Adrenal gland (tissue), 5 donors: Measurements from ENCODE around the gene ARHGAP26.

Experiments used
- POLR2A ChIP-seq, 2 donors: fragments of 450-650 bp; IDR thresholded peaks; one replicate each; pipeline ENCODE4 v1.6.1; 2017; ENCODE audit warnings: antibody characterized with exemption in 2 of 2, mild to moderate bottlenecking in 2 of 2, moderate library complexity in 1 of 2
- TF ChIP-seq, protein P1 (sequence below), 6 experiments: fragments of 450-650 bp in 4 of 6; fragments of 200-600 bp in 2 of 6; sonication (generic) in 1 of 6; IDR thresholded peaks; 1 replicate in 5 of 6; 2 replicates in 1 of 6; pipeline versions ENCODE4 v1.5.1 to v1.8.0; 2016 to 2021; ENCODE audit warnings: antibody characterized with exemption in 6 of 6, mild to moderate bottlenecking in 2 of 6, moderate library complexity in 1 of 6
- donor health status: DM: no; HTN: no; CAD: no.

GRCh38 chr5:142847898-142848790 lies 78.0 kb downstream of the ARHGAP26 start:
- TF ChIP-seq, protein P1, sequence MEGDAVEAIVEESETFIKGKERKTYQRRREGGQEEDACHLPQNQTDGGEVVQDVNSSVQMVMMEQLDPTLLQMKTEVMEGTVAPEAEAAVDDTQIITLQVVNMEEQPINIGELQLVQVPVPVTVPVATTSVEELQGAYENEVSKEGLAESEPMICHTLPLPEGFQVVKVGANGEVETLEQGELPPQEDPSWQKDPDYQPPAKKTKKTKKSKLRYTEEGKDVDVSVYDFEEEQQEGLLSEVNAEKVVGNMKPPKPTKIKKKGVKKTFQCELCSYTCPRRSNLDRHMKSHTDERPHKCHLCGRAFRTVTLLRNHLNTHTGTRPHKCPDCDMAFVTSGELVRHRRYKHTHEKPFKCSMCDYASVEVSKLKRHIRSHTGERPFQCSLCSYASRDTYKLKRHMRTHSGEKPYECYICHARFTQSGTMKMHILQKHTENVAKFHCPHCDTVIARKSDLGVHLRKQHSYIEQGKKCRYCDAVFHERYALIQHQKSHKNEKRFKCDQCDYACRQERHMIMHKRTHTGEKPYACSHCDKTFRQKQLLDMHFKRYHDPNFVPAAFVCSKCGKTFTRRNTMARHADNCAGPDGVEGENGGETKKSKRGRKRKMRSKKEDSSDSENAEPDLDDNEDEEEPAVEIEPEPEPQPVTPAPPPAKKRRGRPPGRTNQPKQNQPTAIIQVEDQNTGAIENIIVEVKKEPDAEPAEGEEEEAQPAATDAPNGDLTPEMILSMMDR (IDR thresholded peaks at IDR 0.05), result no peak
- TF ChIP-seq POLR2A (IDR thresholded peaks at IDR 0.05), result no peak
